HG03103 (cell line): ENCODE results near the gene ABTB2.

ENCODE experiments used
- ATAC-seq: cut with Tn5 transposase; IDR thresholded peaks from one replicate; pipeline ENCODE4 v1.9.1; 2021; ENCODE audit warnings: low read depth; ENCODE audit not compliant: unreplicated experiment

Gene ABTB2

DNA sequence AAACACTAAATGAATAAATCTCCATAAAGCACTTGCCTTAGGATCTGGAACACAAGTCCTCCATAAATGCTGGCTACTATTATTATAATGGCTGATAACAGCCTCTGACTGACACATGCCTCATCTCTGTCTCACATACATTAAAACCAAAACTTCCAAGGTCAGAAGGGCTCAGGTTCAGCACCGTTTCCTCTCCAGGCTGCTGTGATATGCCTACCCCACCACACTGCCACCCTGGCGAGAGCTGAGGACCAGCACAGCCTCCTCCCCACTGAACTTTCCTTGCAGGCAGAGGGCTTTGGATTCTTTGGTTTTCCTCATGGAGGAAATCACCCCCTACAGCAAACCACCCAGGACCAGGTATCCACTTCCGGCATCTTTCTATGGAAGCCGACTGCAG lies 112.8 kb downstream of the ABTB2 start:
- ATAC-seq: no peak

DNA sequence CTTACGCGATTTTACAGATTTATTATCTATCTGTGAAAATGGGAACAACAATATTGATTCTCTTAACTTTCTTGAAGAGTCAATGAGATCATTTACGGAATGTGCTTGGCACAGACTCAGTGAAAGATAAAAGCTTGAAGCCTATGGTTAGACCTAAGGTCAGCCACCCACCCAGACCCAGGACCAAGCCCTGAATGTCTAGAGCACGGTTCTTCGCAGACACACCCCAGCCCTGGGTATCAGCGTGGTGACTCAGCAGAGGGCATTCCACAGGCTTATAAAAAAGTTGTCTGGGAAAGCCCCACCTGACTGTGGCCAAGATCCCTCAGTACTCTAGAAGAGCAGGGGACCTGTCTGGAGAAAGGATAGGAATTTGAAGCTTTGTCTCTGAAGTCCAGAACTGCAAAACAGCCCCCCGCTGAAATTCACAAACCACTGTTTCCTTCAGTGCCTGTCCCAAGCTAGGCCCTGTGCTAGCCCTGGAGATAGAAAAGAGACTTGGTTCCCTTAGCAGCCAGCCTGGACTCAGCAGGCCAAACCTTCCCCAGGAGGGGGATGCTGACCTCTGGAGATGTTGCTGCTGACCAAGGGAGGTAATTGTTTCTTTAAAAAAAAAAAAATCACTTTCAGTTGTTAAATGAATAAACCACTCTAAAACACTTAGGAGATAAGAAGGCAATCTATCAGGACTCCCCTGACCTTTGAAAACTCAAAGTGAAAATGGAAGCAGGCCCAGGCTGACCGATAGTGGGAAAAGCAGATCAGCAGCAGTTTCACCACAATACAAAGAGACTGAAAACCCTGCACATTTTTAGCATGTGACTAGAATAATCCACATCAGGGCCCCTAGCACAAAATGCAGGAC lies 114.0 kb downstream of the ABTB2 start:
- peak; percentile 65 for ATAC-seq

DNA sequence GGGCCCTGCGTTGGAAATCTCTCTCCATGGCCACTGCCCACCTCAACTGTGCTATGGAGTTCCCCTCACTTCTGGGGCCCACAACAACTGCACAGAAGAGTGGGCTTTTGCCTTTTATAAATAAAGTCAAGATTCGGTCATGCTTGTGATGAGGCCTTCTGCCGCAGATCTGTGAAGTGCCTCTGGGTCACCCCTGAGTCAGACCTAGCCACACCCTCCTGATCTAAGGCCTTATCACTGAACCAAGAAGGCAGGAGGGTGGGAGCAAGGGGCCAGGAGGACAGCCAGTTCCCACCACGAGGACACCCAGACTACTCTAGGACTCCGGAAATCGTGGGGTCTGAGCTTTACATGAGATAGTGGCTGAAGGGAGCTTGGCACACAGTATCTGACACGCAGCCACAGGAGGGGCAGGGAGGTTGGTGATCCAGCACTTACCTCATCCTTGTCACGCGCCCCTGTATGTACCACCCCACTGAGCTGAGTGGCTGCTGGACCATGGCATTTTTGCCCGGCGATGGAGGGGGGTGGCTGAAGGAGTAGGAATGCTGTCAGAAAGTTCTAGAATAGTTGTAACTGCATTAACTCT lies 115.7 kb downstream of the ABTB2 start:
- no peak for ATAC-seq

DNA sequence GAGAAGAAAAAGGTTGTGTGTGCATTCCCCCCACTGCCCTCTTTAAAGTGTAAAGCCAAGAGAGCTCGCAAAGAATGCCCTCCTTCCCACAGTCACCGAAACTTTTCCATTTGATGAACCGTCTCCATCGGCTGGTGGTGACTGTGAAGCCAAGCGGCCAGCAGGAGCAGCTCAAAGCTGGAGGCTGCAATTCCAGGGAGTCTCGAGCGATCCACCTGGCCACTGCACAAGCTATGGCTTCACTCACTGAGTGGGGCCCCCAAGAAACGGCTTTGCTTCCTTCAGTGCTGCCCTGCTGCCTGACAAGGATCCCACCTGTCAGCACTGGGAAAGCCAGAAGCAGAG lies 117.7 kb downstream of the ABTB2 start:
- no peak for ATAC-seq

DNA sequence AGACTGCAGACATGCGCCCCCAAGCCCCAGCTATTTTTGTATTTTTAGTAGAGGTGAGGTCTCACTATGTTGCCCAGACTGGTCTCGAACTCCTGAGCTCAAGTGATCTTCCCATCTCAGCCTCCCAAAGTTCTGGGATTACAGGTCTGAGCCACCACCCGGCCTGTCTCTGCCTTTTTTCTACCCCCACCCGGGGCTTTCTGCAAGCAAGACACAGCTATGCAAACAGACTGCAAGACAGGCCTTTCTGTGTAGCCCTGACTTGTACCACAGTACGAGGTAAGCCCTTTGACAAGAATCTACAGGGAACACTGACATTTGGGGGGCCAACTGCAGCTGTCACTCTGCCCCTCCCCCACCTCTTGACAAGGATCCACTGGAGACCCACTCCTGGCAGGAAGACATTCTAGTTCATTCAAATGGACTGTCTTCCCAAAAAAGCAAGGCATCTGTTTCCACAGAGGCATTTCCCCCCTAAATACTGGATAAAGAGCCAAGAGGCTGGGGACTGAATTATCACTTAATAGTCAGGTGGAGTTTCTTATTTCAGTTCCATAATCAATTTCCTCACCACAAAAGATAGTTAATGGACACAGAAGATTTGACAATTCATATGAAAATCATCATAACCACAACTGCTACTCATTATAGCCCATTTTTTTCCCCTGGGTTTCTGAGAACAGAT lies 118.2 kb downstream of the ABTB2 start:
- no peak for ATAC-seq

DNA sequence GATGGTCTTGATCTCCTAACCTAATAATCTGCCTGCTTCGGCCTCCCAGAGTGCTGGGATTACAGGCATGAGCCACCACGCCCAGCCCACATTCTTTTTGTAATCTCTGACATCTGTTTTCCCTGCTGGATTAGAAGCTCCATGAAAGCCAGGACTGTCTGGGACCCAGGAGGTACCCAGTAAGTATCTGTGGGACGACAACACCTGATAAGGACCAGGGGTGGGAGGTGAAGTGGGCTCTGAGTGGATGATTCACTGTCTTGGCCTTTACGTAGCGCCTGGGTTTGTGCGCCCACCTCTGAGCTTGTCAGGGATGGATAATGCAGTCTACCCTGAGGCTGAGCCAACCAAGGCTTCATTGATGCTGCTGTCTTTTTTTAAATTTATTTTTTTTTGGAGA lies 118.8 kb downstream of the ABTB2 start:
- no peak for ATAC-seq

DNA sequence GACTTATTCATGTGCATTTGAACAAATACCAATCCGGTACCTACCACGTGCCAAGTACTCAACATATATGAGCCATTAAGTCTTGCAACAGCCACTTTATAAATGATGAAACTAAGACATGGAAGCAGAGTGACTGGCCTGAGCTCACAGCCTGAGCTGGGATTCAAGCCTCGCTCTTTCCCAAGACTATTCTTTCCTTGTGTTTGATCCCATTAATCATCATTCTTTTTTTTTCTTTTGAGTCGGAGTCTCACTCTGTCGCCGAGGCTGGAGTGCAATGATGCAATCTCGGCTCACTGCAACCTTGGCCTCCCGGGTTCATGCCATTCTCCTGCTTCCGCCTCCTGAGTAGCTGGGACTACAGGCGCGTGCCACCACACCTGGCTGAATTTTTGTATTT lies 119.3 kb downstream of the ABTB2 start:
- ATAC-seq: no peak

DNA sequence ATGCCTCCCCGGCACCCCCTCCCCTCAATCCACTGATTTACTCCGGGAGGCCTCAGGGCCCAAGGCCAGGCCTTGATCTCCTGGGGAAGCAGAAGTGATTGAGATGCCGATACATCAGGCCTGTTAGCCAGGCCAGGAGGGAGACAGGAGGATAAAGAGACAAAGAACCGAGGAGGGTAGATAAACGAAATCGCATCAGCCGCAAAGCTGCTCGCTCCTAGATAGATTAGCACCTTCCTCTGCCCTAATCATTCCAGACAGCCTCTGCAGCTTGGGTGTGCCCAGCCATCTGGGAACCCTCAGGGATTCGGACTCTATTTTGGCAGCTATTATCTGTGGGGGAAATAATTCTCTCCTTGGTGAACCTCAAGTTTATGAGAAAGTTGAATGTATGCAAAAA lies 121.2 kb downstream of the ABTB2 start:
- ATAC-seq: no peak

DNA sequence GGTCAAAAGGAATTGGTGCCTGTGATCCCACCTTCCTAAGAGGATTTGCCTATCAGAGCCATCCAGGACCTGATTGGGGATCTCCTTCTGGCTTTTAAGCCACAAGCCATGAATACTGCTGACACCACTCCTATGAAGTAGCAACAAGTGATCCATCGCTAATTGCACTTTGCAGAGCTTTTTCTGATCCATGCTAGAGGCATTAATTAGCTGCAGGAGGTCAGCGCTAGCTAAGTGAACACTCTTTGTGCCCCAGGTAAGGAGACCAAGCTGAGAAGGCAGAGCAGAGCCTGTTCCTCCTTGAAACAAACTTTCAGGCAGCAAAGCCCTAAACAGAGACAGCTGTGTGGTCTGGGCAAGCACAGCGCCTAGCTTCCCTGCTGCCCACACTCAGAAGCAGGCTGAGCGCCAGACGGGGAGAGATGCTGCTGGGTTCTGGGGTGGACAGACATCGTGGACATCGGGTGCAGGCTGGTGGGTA lies 122.2 kb downstream of the ABTB2 start:
- ATAC-seq: no peak

DNA sequence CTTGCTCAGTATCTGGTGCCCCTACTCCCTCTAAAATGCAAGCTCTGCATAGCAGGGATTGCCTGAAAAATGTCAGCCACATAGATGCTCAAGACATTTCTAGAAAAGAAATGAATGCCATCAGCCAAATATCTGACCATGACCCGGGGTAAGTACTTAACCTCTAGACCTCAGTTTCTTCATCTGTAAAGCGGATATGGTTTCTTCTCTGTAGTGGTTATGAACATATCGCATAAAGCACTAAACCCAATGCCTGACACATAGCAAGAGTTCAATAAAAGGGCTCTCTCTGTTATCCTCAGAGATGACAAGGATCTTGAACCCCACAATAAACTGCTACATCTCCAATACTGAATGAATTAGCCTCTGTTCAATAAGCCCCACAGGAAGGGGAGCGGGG lies 122.6 kb downstream of the ABTB2 start:
- peak; percentile 41 for ATAC-seq

DNA sequence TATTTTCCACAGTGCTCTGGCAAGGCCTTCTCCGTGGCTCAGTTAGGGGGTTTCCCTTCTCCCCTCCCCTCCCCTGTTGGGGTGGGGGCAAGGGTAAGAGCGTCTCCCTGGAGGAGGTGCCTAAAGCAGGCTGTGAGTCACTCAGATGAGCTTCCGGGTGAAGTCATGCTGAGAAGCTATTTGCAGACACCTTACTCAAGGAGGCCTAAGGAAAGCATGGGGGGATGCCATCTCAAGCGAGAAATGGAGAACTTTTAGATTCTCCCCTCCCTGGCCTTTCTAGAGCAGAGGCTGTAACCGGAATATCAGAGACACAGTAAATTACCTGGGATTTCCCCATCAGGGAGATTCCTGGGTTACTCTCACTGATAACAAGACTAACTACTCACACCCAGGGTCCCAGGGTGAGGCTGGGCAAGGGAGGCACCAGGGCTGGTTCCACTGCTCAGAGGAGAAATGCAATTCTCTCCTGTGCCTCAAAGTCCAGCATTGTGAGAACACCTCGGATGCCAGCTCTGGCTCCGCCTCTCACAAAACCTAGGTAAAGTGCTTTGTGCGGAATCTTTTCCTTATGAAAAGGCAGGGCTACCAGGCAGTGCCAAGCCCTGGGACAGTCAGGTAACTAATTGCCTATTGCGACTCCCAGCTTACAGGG lies 123.6 kb downstream of the ABTB2 start:
- peak; percentile 58 for ATAC-seq

DNA sequence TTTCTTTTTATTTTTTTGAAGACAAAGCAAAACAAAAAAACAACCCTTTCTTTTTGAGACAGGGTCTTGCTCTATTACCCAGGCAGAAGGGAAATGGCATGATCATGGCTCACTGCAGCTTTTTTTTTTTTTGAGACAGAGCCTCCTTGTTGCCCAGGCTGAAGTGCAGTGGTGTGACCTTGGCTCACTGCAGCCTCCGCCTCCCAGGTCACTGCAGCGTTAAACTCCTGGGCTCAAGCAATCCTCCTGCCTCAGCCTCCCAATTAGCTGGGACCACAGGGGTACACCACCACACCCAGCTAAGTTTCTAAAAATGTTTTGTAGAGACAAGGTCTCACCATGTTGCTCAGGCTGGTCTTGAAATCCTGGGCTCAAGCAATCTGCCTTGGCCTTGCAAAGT lies 124.6 kb downstream of the ABTB2 start:
- ATAC-seq: no peak

DNA sequence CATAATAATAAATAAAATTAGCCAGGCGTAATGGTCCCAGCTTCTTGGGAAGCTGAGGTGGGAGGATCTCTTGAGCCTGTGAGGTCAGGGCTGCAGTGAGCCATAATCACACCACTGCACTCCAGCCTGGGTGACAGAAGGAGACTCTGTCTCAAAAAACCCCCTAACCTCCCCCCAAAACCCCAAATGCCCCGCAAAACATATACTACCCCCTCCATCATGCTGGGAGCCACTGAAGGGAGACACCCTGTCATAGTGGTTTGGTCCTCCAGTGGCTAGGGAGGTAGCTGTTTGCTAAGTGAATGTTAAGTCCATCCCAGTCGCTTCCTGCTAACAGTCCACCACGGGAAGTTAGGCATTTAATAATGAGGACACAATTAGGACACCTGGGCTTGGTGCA lies 125.0 kb downstream of the ABTB2 start:
- no peak for ATAC-seq

DNA sequence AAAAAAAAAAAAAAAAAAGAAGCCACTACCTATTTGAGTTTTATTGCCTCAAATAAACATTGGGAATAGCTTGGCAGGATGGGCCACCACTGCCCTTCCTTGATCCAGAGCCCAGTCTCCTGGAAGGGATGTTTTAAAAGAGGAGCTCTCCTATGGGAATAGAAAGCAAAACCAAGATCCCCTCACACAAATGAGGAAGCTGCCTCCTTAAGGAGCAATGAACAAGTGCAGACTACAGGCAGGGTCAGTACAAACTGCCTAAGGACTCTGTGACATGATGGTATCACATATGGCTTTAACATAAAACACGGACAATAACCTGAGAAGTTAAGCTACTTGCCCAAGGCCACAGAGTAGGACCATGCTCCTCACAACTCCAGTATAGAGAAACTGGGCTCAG lies 131.6 kb downstream of the ABTB2 start:
- ATAC-seq: no peak

DNA sequence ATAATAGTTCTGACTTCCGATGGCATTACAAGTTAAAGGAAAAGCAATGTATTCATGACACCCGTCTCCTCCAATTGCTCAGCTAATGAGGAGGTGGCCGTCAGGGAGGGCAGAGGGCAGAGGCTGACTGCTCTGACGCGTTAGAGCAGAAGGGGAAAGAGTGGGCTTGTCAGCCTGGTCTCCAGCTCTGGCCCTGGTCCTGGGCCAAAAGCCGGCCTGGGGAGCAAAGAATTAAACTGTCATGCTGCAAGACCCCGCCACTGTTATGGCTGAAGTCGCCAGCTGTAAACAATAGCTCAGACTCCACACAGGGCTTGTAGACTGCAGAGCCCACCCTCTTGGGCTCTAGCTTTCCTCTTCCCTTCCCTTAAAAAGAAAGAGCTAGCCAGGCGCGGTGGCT lies 132.7 kb downstream of the ABTB2 start:
- no peak for ATAC-seq

DNA sequence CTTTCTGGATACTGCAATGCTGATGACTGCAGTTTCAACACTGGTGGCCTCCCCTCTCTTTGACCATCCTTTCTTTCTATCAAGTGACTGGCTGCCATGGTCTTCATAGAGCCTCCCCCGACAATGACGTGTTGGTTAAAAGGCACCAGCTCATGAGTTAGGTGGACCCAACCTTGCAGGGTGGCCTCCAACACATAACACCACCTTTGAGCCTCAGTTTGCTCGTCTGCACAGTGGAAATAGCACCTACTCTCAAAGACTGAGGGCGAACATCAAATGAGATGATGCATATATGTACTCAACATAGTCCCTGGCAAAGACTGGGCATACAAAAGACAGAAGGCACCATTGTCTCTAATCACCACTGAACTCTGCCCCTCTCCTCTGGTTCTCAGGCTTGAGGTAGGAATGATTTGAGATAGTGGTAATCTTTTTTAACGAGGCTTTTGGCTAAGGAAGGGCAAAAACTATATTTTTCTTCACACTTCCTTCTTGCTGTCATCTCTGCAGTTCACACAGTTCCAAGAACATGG lies 133.3 kb downstream of the ABTB2 start:
- ATAC-seq: no peak

DNA sequence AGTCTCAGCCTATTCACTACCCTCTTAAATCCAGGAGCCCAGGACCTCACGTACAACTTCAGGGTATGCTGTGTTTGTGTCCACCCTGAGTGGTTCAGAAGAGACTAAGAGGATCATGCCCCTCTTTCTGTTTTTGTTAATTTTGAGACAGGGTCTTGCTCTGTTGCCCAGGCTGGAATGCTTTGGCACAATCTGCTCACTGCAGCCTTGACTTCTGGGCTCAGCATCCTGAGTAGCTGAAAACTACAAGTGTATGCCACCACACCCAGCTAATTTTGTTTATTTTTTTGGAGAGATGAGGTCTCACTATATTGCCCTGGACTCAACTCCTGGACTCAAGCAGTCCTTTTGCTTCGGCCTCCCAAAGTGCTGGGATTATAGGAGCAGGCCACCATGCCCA lies 133.9 kb downstream of the ABTB2 start:
- ATAC-seq: no peak

DNA sequence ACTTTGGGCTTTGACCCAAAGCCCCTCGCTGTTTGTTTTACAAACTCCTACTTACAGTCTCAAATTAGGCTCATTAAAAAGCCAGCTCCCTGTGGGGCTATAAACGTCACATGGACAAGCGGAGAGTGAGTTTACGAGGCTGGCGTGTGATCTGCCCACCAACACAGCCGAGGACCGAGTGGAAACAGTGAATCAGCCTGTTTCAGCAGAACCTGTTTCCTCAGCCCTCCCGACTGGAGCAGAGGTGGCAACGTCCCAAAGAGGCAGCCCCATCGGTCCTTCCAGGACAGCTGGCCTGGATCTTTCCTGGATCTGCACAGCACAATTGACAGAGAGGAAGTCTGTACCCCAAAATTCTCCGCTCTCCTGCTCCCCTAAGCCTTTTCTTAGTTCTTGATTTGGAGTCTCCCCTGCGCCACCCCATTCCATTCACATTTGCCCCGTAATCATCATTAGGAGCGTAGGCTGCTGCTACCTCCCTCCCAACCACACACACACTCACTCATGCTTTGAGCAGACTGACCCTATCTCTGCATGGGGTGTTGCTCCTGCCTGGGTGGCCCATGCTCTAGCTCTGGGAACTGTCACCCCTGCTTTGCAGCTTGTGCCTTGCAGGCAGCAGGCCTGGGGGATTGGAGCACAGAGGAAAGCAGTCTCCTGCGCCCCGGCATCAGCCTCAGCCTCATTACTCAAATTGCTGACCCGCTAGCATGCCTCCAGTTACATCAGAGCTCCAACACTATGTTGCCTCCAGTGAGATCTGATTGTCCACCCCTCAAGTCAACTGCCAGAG lies 134.6 kb downstream of the ABTB2 start:
- ATAC-seq: no peak

DNA sequence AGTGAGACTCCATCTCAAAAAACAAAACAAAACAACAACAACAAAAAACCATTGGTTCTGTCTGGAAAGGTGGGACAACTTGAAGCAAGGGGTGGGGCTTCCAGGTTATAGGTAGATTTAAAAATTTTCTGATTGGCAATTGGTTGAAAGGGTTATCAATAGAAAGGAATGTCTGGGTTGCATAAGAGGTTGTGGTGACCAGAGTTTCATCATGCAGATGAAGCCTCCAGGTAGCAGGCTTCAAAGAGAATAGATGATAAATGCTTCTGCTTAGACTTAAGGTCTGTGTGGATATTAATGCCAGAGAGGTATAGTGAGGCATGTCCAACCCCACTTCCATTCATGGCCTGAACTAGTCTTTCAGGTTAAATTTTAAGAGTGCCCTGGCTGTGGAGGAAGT lies 135.8 kb downstream of the ABTB2 start:
- no peak for ATAC-seq

DNA sequence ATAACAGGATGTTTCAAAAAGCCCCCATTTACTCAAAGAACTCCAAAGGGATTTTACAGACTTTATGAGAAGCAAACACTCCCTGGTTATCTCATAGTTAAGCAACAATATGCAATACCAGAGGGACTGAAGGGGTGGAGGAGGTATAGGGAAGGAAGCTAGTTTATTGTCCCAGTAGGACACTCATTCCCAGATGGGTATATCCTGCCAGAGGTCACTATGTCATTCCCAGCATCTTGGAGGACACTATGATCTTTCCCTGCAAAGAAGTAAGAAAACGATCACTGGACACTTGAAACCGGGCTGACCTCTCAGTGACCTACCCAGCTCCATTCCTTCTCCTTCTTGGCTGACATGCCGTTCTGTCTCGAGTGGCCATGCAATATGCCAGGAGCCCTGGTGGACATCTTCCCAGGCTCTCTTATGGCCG lies 137.9 kb downstream of the ABTB2 start:
- no peak for ATAC-seq
